H1 (cell line): ENCODE results near the gene KCNT1. TPM values are rescaled to one million over a fixed set of nuclear protein-coding genes. Genes with fewer than 3 reads are reported as not detected.

ENCODE experiments used
- CTCF ChIA-PET: fragments of 300-600 bp; sonication (Branson Sonifier 250); formaldehyde crosslinking; loops from one replicate; lab custom pipeline; 2021; ENCODE audit not compliant: partially characterized antibody; lab: Charles Lee
- POLR2A ChIA-PET: fragments of 300-600 bp; sonication (Branson Sonifier 250); formaldehyde crosslinking; loops from one replicate; lab custom pipeline; 2021; ENCODE audit warnings: inconsistent platforms; ENCODE audit not compliant: partially characterized antibody; lab: Charles Lee
- DNase-seq, 2 experiments: peaks; one replicate each; pipeline versions ENCODE4 v3.0.0 to v3.0.0-alpha.2; 2010 to 2022; ENCODE audit warnings: low spot score in 2 of 2, low read depth in 1 of 2, mixed read lengths in 1 of 2
- FAIRE-seq: peaks from 2 replicates; lab custom pipeline; 2011; peaks lifted over from hg19 to GRCh38; lab: Jason Lieb, UNC
- H2AFZ ChIP-seq: 2 replicates; pipeline ENCODE4 v1.8.1; 2012; ENCODE audit warnings: low read length, inconsistent platforms
- H2AK5ac ChIP-seq: 2 replicates; pipeline ENCODE4 v1.6.1; 2013; ENCODE audit warnings: low read depth, low read length
- H2BK120ac ChIP-seq: replicated peaks from 2 replicates; pipeline ENCODE3; 2013; ENCODE audit warnings: low read depth, low read length, inconsistent platforms
- H2BK12ac ChIP-seq: 2 replicates; pipeline ENCODE4 v1.6.1; 2013; ENCODE audit warnings: low read depth, low read length
- H2BK15ac ChIP-seq: 2 replicates; pipeline ENCODE4 v1.6.1; 2013; ENCODE audit warnings: low read length
- H2BK20ac ChIP-seq: 2 replicates; pipeline ENCODE4 v1.6.1; 2013; ENCODE audit warnings: low read length
- H2BK5ac ChIP-seq: 2 replicates; pipeline ENCODE4 v1.6.1; 2013; ENCODE audit warnings: low read depth, low read length
- H3K14ac ChIP-seq: 2 replicates; pipeline ENCODE4 v1.6.1; 2013; ENCODE audit warnings: inconsistent platforms; ENCODE audit not compliant: insufficient read length
- H3K18ac ChIP-seq: 2 replicates; pipeline ENCODE4 v1.6.1; 2013; ENCODE audit warnings: low read length; ENCODE audit errors: extremely low read depth
- H3K23ac ChIP-seq: 2 replicates; pipeline ENCODE4 v1.6.1; 2013; ENCODE audit warnings: inconsistent platforms; ENCODE audit not compliant: insufficient read length
- H3K23me2 ChIP-seq: 2 replicates; pipeline ENCODE4 v1.6.1; 2013; ENCODE audit warnings: low read depth, low read length
- H3K27ac ChIP-seq: 2 replicates; pipeline ENCODE4 v1.6.1; 2011; ENCODE audit warnings: low read depth, low read length, inconsistent platforms
- H3K27me3 ChIP-seq, 4 experiments: replicated peaks in 1 of 4; 1 replicate in 1 of 4; 2 replicates in 3 of 4; pipeline versions ENCODE4 v1.6.1 to v1.8.1; 2011 to 2013; ENCODE audit warnings: low read length in 3 of 4, mild to moderate bottlenecking in 3 of 4, inconsistent platforms in 2 of 4, mixed read lengths in 2 of 4, moderate library complexity in 1 of 4; ENCODE audit not compliant: control insufficient read depth in 3 of 4, insufficient read depth in 3 of 4; ENCODE audit errors: extremely low read depth in 1 of 4
- H3K36me3 ChIP-seq, 4 experiments: 2 replicates each; pipeline versions ENCODE4 v1.6.1 to v1.8.1; 2011 to 2013; ENCODE audit warnings: mild to moderate bottlenecking in 4 of 4, low read length in 3 of 4, moderate library complexity in 2 of 4, control low read depth in 1 of 4, inconsistent platforms in 1 of 4; ENCODE audit not compliant: insufficient read depth in 4 of 4, control insufficient read depth in 2 of 4
- H3K4ac ChIP-seq: replicated peaks from 2 replicates; pipeline ENCODE3; 2013; ENCODE audit warnings: low read length, low read depth, mixed read lengths, inconsistent platforms; ENCODE audit not compliant: insufficient read length
- H3K4me1 ChIP-seq, 4 experiments: replicated peaks in 1 of 4; 1 replicate in 1 of 4; 2 replicates in 3 of 4; pipeline versions ENCODE4 v1.6.1 to v1.8.1; 2011 to 2013; ENCODE audit warnings: low read length in 3 of 4, inconsistent platforms in 2 of 4, mixed read lengths in 1 of 4; ENCODE audit not compliant: insufficient read depth in 4 of 4, control insufficient read depth in 3 of 4
- H3K4me2 ChIP-seq, 2 experiments: 2 replicates each; pipeline versions ENCODE4 v1.6.1 to v1.8.1; 2011 to 2013; ENCODE audit warnings: low read depth in 2 of 2, low read length in 2 of 2, control low read depth in 1 of 2, inconsistent platforms in 1 of 2, mild to moderate bottlenecking in 1 of 2; ENCODE audit not compliant: insufficient read depth in 1 of 2
- H3K4me3 ChIP-seq, 4 experiments: fragments of 200-600, 300-600 bp in 1 of 4; sonication (generic), shearing (Covaris generic), sonication (Bioruptor Twin) in 1 of 4; 2 replicates each; pipeline versions ENCODE4 v1.5.1 to v1.8.1; 2011 to 2016; ENCODE audit warnings: low read length in 4 of 4, low read depth in 3 of 4, control low read depth in 2 of 4, inconsistent platforms in 2 of 4, mild to moderate bottlenecking in 2 of 4, mixed read lengths in 1 of 4, moderate library complexity in 1 of 4; ENCODE audit not compliant: insufficient read depth in 2 of 4; ENCODE audit errors: extremely low read depth in 1 of 4
- H3K56ac ChIP-seq: replicated peaks from 2 replicates; pipeline ENCODE3; 2013; ENCODE audit warnings: low read depth, mild to moderate bottlenecking, mixed read lengths, low read length, inconsistent platforms; ENCODE audit not compliant: insufficient read length
- H3K79me1 ChIP-seq: 2 replicates; pipeline ENCODE4 v1.6.1; 2013; ENCODE audit warnings: low read depth, low read length, control low read depth
- H3K79me2 ChIP-seq, 2 experiments: 2 replicates each; pipeline versions ENCODE4 v1.6.1 to v1.8.1; 2012 to 2013; ENCODE audit warnings: low read length in 2 of 2, mild to moderate bottlenecking in 2 of 2, inconsistent platforms in 1 of 2; ENCODE audit not compliant: insufficient read depth in 2 of 2, control insufficient read depth in 1 of 2
- H3K9ac ChIP-seq, 4 experiments: replicated peaks in 1 of 4; 1 replicate in 1 of 4; 2 replicates in 3 of 4; pipeline versions ENCODE4 v1.6.1 to v1.8.1; 2011 to 2013; ENCODE audit warnings: low read depth in 3 of 4, low read length in 3 of 4, control low read depth in 2 of 4, mild to moderate bottlenecking in 2 of 4, moderate library complexity in 2 of 4, inconsistent platforms in 1 of 4; ENCODE audit errors: extremely low read depth in 1 of 4
- H3K9me3 ChIP-seq, 2 experiments: 2 replicates each; pipeline versions ENCODE4 v1.6.1 to v1.8.1; 2012 to 2013; ENCODE audit warnings: mild to moderate bottlenecking in 2 of 2, moderate library complexity in 2 of 2, control low read depth in 1 of 2, inconsistent platforms in 1 of 2, low read depth in 1 of 2, low read length in 1 of 2, mixed read lengths in 1 of 2; ENCODE audit not compliant: insufficient read depth in 2 of 2
- H4K20me1 ChIP-seq, 2 experiments: replicated peaks in 1 of 2; 2 replicates each; pipeline versions ENCODE3 to v1.8.1; 2011 to 2013; ENCODE audit warnings: inconsistent platforms in 2 of 2, low read length in 2 of 2, mild to moderate bottlenecking in 1 of 2; ENCODE audit not compliant: insufficient read depth in 2 of 2, control insufficient read depth in 1 of 2
- H4K5ac ChIP-seq: 2 replicates; pipeline ENCODE4 v1.6.1; 2013; ENCODE audit warnings: low read length, low read depth, mixed read lengths, inconsistent platforms; ENCODE audit not compliant: insufficient read length
- H4K8ac ChIP-seq: 2 replicates; pipeline ENCODE4 v1.8.0; 2013; ENCODE audit warnings: mild to moderate bottlenecking, moderate library complexity, low read length, inconsistent platforms; ENCODE audit not compliant: insufficient read depth; ENCODE audit errors: extremely low read depth
- H4K91ac ChIP-seq: replicated peaks from 2 replicates; pipeline ENCODE3; 2013; ENCODE audit warnings: low read length, mixed read lengths, inconsistent platforms; ENCODE audit not compliant: insufficient read length
- BRCA1 ChIP-seq: IDR thresholded peaks from 2 replicates; pipeline ENCODE4 v1.6.1; 2012; ENCODE audit warnings: low read depth, low read length, improper control_type of control experiment
- CREB1 ChIP-seq: IDR thresholded peaks from 2 replicates; pipeline ENCODE4 v1.6.1; 2012; ENCODE audit warnings: inconsistent platforms
- RAD21 ChIP-seq, 2 experiments: IDR thresholded peaks in 1 of 2; conservative IDR thresholded peaks in 1 of 2; 2 replicates each; pipeline ENCODE4 v1.6.1; 2011; ENCODE audit warnings: low read depth in 2 of 2, low read length in 2 of 2, improper control_type of control experiment in 1 of 2, inconsistent platforms in 1 of 2, mild to moderate bottlenecking in 1 of 2, moderate library complexity in 1 of 2
- WGBS, 2 experiments: shearing (Covaris generic) in 1 of 2; methylation state at CpG; one replicate each; pipeline versions ENCODE4 v1.1.6 to v1.1.7; 2013 to 2015; ENCODE audit warnings: low lambda C conversion rate in 2 of 2, mixed read lengths in 2 of 2, inconsistent platforms in 1 of 2, low coverage in 1 of 2, missing lambda C conversion rate in 1 of 2; ENCODE audit not compliant: insufficient replicate concordance in 2 of 2, insufficient coverage in 1 of 2, insufficient read length in 1 of 2; ENCODE audit errors: extremely low coverage in 1 of 2, missing lambda C conversion rate in 1 of 2; 5-methylcytosine and 5-hydroxymethylcytosine counted together
- polyA plus RNA-seq, 7 experiments: library from polyadenylated mRNA; depleted of rRNA in 3 of 7; stranded (reverse) in 5 of 7; unstranded in 2 of 7; fragments of >200 nt in 5 of 7; fragments of 200-250 nt in 2 of 7; gene quantifications; 1 replicate in 5 of 7; 2 replicates in 1 of 7; 4 replicates in 1 of 7; pipeline versions ENCODE4 v1.2.1 to v1.2.3, GENCODE V29; 2011 to 2013; ENCODE audit warnings: missing spikeins in 2 of 7, mixed read lengths in 2 of 7
- total RNA-seq: library from RNA; stranded (reverse); fragmentation: NEBNext Ultra II Directional; extraction: Animal tissue kit (Norgen Biotek cat#: 25700); gene quantifications from 2 replicates; pipeline ENCODE4 v1.2.1, GENCODE V29; 2021
- TF ChIP-seq, protein P1 (sequence below), 3 experiments: IDR thresholded peaks; 1 replicate in 2 of 3; 2 replicates in 1 of 3; pipeline versions ENCODE4 v1.5.1 to v1.6.1; 2011; ENCODE audit warnings: low read length in 3 of 3, mild to moderate bottlenecking in 3 of 3, inconsistent platforms in 2 of 3, low read depth in 1 of 3, moderate library complexity in 1 of 3; ENCODE audit not compliant: insufficient read depth in 1 of 3; ENCODE audit errors: control extremely low read depth in 1 of 3

Gene KCNT1
- total and polyA plus RNA-seq, 2 of the 8 experiments (the other 6 are each of a cell fraction or from before 2014, with no cell fraction given) = 0.13 to 0.20 TPM

DNA sequence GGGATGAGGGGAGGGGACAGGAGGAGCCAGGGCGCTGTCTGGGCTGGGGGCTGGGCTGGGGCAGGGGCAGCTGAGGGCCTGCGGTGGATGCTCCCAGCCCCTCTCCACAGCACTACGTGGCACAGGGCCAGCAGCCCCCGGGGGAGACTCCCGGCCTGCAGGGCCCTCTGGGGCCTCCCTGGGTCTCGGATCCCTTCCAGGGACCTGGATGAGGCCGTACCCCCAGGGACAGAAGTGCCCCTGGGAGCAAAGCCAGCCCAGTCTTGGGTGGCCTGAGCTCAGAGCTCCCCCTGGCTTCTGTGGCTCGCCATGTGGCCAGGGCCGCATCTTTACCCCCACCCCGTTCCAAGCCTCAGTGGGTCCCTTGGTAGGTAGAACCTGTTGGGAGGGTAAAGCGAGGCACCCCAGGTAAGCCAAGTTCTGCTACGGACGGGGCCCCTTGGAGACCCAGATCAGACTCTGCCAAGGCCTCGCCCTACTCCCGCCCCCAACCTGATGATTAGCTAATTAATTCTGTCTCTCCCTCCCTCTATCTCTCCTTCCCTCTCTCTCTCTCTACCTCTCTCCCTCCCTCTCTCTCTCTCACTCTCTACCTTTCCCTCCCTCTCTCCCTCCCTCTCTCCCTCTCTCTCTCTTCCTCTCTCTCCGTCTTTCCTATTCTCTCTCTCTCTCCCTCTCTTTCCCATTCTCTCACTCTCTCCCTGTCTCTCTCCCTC lies 24.3 kb downstream of the KCNT1 start:
- Histone ChIP-seq H2AK5ac (0 out of 2 replicates have a peak overlapping the region, but pooled peaks have one; percentile 39), H3K4me2 (no peak overlapping the region), H3K4me3 (no peak overlapping the region), H4K5ac (no peak overlapping the region), H2BK15ac (no peak overlapping the region), H3K23me2 (no peaks in the 10 kb centered on the region; the same call in 1 of the 2 replicates), H2BK20ac (0 out of 2 replicates have a peak overlapping the region, but pooled peaks have one; percentile 48), H2BK5ac (no peak overlapping the region), H3K9ac (no peak overlapping the region), H3K79me1 (no peaks in the 10 kb centered on the region), H3K27me3 (no peaks in the 10 kb centered on the region), H2BK12ac (no peak overlapping the region), H4K8ac (no peak overlapping the region), H3K4ac (no peak overlapping the region), H4K20me1 (no peaks in the 10 kb centered on the region), H3K4me1 (peaks cover 0 to 11% (median 8%) of the 10 kb centered on the region in 4 experiments; a peak in 5 of 7 replicates), H3K18ac (no peak overlapping the region), H3K23ac (no peak overlapping the region), H3K36me3 (no peaks in the 10 kb centered on the region), H3K9me3 (peaks cover under 1 to 3% of the 10 kb centered on the region in 2 experiments; a peak in 1 of 4 replicates), H3K79me2 (no peaks in the 10 kb centered on the region), H3K14ac (no peak overlapping the region), H3K56ac (no peak overlapping the region), H3K27ac (no peak overlapping the region), H4K91ac (no peak overlapping the region), H2AFZ (no peak overlapping the region), H2BK120ac (no peak overlapping the region)
- POLR2A ChIA-PET = no interaction called here
- FAIRE-seq (no peak), DNase-seq (no peak)
- TF ChIP-seq RAD21 (IDR thresholded peaks at IDR 0.05 in 1 of 2, conservative IDR thresholded peaks at IDR 0.05 in 1 of 2; ENCODE audit: low read depth in 2 of 2, low read length in 2 of 2) (peak; percentile 37 to 51), CREB1 (no peak), BRCA1 (no peak)
- TF ChIP-seq, protein P1, sequence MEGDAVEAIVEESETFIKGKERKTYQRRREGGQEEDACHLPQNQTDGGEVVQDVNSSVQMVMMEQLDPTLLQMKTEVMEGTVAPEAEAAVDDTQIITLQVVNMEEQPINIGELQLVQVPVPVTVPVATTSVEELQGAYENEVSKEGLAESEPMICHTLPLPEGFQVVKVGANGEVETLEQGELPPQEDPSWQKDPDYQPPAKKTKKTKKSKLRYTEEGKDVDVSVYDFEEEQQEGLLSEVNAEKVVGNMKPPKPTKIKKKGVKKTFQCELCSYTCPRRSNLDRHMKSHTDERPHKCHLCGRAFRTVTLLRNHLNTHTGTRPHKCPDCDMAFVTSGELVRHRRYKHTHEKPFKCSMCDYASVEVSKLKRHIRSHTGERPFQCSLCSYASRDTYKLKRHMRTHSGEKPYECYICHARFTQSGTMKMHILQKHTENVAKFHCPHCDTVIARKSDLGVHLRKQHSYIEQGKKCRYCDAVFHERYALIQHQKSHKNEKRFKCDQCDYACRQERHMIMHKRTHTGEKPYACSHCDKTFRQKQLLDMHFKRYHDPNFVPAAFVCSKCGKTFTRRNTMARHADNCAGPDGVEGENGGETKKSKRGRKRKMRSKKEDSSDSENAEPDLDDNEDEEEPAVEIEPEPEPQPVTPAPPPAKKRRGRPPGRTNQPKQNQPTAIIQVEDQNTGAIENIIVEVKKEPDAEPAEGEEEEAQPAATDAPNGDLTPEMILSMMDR (IDR thresholded peaks at IDR 0.05; ENCODE audit: control extremely low read depth in 1 of 3, insufficient read depth in 1 of 3, low read depth in 1 of 3, low read length in 3 of 3) = peak in 2 of 3 experiments; percentile 26 to 41; a peak in 3 of 4 replicates
- 70 to 100% methylated on average over 1 to 13 of the region's 16 CpGs for WGBS, 2 experiments
- CTCF ChIA-PET = interaction anchor here (0.6 to 1.4 kb wide), 5 partner anchors 13 to 1898 kb away, joined by 3 to 5 read pairs (median 4); no protein-coding TSS in a partner anchor
